ENCODE data around the gene MDFIC2.

MDFIC2 gene

DNA sequence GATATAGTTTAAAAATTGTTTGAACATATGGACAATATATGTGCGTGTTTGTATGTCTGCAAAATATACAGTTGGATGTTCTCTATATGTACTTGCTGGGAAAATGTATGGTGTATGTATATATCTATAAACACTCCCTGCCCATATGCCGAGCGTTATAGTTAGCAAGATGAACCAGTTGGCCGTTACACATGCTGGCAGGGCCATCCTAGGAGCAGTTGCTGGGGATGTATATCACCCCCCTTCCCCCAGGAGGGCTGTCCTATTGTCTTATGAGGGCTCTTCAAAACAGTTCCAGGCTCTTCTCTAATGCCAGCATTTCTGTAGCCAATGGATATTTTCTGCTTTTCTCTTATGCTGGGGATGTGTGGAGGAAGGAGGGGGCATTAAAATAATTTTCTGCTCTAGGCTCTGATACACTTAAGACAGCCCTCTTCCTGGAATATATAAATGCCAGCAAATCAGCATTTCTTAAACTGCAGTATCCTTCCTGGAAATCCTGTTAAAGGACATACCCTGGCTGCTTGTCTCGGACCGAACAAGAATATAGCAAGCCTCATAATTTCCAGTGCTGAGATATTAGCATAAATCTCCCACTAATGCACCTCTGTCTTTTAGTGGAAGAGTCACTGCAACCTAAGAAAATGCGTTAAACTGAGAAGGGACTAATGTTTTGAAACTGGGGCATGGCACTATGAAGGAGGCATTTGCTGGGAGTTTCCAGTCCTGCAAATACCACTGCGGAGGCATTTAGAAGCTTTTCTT is 134.4 kb downstream of the MDFIC2 start:
- DNase-seq (ENCODE audit: low read depth) = no peak
- no peak overlapping the region for H3K4me3 ChIP-seq (ENCODE audit: low read length)
- no peak for TF ChIP-seq CTCF (IDR thresholded peaks at IDR 0.05; ENCODE audit: insufficient read depth, low read depth, low read length, missing control alignments)

- TF ChIP-seq CTCF (IDR thresholded peaks at IDR 0.05; ENCODE audit: insufficient read depth, low read depth, low read length, missing control alignments) = no peak
- DNase-seq (ENCODE audit: low read depth) = no peak
- no peak overlapping the region for H3K4me3 ChIP-seq (ENCODE audit: low read length)
Observed at GRCh38 chr3:70176224-70176623, 136.2 kb downstream of the MDFIC2 start.

DNA sequence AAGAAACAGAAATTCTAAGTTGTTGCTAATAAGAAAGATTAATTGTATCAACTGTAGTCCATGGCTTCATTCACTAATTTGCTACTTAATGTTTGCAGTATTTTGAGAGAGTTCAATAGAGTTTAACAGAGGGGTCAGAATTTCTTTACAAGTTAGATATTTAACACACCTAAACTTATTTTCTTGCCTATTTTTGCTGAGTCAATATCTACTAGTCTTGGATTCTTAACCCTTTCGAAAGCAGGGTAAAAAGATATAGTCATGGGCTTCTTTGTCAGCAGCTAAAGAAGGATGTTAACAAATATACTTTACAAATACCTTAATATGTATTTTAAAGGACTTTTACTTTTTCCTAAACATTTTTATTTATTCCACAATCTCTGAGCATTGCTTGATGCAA is 155.6 kb downstream of the MDFIC2 start:
- no peak for TF ChIP-seq CTCF (IDR thresholded peaks at IDR 0.05; ENCODE audit: insufficient read depth, low read depth, low read length, missing control alignments)
- DNase-seq (ENCODE audit: low read depth) = no peak
- H3K4me3 ChIP-seq (ENCODE audit: low read length) = no peak overlapping the region

- H3K4me3 ChIP-seq (ENCODE audit: low read length) = no peak overlapping the region
- no peak for DNase-seq (ENCODE audit: low read depth)
- TF ChIP-seq CTCF (IDR thresholded peaks at IDR 0.05; ENCODE audit: insufficient read depth, low read depth, low read length, missing control alignments) = no peak
Observed at GRCh38 chr3:70150599-70150998, 161.8 kb downstream of the MDFIC2 start.

GRCh38 chr3:70149714-70150400 is 162.6 kb downstream of the MDFIC2 start:
- no peak for DNase-seq (ENCODE audit: low read depth)
- H3K4me3 ChIP-seq (ENCODE audit: low read length) = no peak overlapping the region
- no peak for TF ChIP-seq CTCF (IDR thresholded peaks at IDR 0.05; ENCODE audit: insufficient read depth, low read depth, low read length, missing control alignments)

Measured in epithelial cell of esophagus (primary cell).